Gastroesophageal sphincter (tissue), 4 donors: ENCODE data around the gene ACP3. TPM values are rescaled to one million over a fixed set of nuclear protein-coding genes. Genes with fewer than 3 reads are reported as not detected.

ENCODE experiments used
- ATAC-seq: fragments of 150-250 bp; one replicate; pipeline ENCODE4 v1.9.1; 2016; ENCODE audit warnings: mild to moderate bottlenecking, moderate library complexity
- H3K27ac ChIP-seq, 4 donors: fragments of 200-600 bp; sonication (generic) in 3 of 4; 1 replicate in 3 of 4; 2 replicates in 1 of 4; pipeline ENCODE4 v1.5.1; 2016 to 2019
- H3K27me3 ChIP-seq: fragments of 200-600 bp; sonication (generic); one replicate; pipeline ENCODE4 v1.5.1; 2019
- H3K36me3 ChIP-seq, 2 donors: fragments of 200-600 bp; sonication (generic); one replicate each; pipeline ENCODE4 v1.5.1; 2019; ENCODE audit warnings: control low read depth in 1 of 2
- H3K4me1 ChIP-seq, 3 donors: fragments of 200-600 bp; sonication (generic); 1 replicate in 2 of 3; 2 replicates in 1 of 3; pipeline ENCODE4 v1.5.1; 2016 to 2019; ENCODE audit warnings: control low read depth in 2 of 3
- H3K4me3 ChIP-seq, 2 donors: fragments of 200-600 bp; sonication (generic); one replicate each; pipeline ENCODE4 v1.5.1; 2019; ENCODE audit warnings: mild to moderate bottlenecking in 1 of 2, moderate library complexity in 1 of 2
- H3K9me3 ChIP-seq, 3 donors: fragments of 200-600 bp; sonication (generic); one replicate each; pipeline ENCODE4 v1.5.1; 2017 to 2019; ENCODE audit warnings: control low read depth in 2 of 3
- EP300 ChIP-seq: sonication (generic); formaldehyde crosslinking; IDR thresholded peaks from one replicate; pipeline ENCODE4 v1.6.1; 2017; ENCODE audit warnings: antibody characterized with exemption, mild to moderate bottlenecking
- POLR2A ChIP-seq, 2 donors: fragments of 450-650 bp; IDR thresholded peaks; one replicate each; pipeline ENCODE4 v1.6.1; 2017; ENCODE audit warnings: antibody characterized with exemption in 2 of 2, mild to moderate bottlenecking in 2 of 2, moderate library complexity in 1 of 2
- POLR2AphosphoS5 ChIP-seq: sonication (generic); formaldehyde crosslinking; IDR thresholded peaks from one replicate; pipeline ENCODE4 v1.6.1; 2017; ENCODE audit warnings: antibody characterized with exemption
- WGBS, 2 donors: methylation state at CpG; one replicate each; pipeline ENCODE4 v1.1.5; 2018; ENCODE audit warnings: low coverage in 1 of 2; 5-methylcytosine and 5-hydroxymethylcytosine counted together
- total RNA-seq, 4 donors: library from RNA; depleted of rRNA; stranded (reverse); fragments of >200 nt; gene quantifications; one replicate each; pipeline ENCODE4 v1.1.0, GENCODE V29; 2016
- TF ChIP-seq, protein P1 (sequence below), 4 experiments: fragments of 200-600 bp in 2 of 4; fragments of 450-650 bp in 2 of 4; sonication (generic) in 1 of 4; IDR thresholded peaks; one replicate each; pipeline ENCODE4 v1.5.1; 2017 to 2019; ENCODE audit warnings: antibody characterized with exemption in 4 of 4, mild to moderate bottlenecking in 2 of 4, moderate library complexity in 2 of 4

ACP3 gene
- total RNA-seq, 4 donors from 2014 or later = 1.1 to 3.5 (median 2.1) TPM

DNA sequence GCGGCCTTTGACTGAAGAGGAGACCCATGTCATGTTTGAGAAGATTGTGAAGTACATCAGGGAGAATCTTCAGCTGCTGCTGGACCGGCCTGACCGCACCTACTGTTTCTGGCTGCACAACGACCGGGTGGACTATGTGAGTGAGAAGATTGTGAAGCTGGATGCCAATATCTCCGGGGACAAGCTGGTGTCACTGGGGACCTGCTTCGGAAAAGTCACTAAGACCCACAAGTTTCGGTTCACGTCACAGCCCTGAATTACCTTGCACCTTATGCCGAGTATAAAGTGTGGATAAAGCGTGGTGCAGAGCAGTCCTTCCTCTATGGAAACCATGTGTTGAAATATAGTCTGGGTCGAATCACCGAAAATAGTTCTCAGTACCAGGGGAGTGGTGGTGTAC, 84.0 kb downstream of the ACP3 start:
- TF ChIP-seq, protein P1, sequence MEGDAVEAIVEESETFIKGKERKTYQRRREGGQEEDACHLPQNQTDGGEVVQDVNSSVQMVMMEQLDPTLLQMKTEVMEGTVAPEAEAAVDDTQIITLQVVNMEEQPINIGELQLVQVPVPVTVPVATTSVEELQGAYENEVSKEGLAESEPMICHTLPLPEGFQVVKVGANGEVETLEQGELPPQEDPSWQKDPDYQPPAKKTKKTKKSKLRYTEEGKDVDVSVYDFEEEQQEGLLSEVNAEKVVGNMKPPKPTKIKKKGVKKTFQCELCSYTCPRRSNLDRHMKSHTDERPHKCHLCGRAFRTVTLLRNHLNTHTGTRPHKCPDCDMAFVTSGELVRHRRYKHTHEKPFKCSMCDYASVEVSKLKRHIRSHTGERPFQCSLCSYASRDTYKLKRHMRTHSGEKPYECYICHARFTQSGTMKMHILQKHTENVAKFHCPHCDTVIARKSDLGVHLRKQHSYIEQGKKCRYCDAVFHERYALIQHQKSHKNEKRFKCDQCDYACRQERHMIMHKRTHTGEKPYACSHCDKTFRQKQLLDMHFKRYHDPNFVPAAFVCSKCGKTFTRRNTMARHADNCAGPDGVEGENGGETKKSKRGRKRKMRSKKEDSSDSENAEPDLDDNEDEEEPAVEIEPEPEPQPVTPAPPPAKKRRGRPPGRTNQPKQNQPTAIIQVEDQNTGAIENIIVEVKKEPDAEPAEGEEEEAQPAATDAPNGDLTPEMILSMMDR (IDR thresholded peaks at IDR 0.05) = no peak
- TF ChIP-seq POLR2AphosphoS5 (no peak), EP300 (no peak), POLR2A (IDR thresholded peaks at IDR 0.05) (no peak)
- Histone ChIP-seq H3K9me3 (no peaks in the 10 kb centered on the region), H3K27ac (no peak overlapping the region), H3K27me3 (no peaks in the 10 kb centered on the region), H3K36me3 (no peaks in the 10 kb centered on the region), H3K4me1 (no peaks in the 10 kb centered on the region), H3K4me3 (no peak overlapping the region)
- ATAC-seq = no peak
- 86 to 89% methylated on average over 7 to 13 of the region's 13 CpGs for WGBS, 2 donors

DNA sequence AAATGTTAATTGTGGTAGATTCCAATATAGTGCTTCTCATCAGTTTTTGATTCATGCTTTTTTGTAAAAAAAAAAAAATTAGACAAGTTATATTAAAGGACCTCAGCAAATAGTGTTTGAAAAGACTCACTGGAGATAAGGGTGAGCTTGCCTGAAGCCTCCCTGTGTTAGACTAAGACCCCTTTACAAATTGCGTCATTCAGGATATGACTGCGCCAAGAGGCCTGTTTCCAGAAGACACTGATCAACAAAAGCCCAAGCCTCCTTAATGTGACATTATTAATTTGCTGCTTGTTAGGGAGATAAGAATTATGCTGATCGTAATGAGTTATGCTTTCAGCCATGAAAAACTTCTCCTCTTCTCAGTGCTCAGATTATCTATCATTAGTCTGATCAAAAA, 87.1 kb downstream of the ACP3 start:
- H3K27me3 ChIP-seq = no peaks in the 10 kb centered on the region
- WGBS, 2 donors = 65 to 78% methylated on average over 2 to 3 of the region's 3 CpGs
- no peak overlapping the region for H3K4me3 ChIP-seq
- no peaks in the 10 kb centered on the region for H3K9me3 ChIP-seq
- H3K4me1 ChIP-seq = no peaks in the 10 kb centered on the region
- TF ChIP-seq EP300 = no peak
- TF ChIP-seq, protein P1 (IDR thresholded peaks at IDR 0.05) = no peak
- TF ChIP-seq POLR2AphosphoS5 = no peak
- no peaks in the 10 kb centered on the region for H3K36me3 ChIP-seq
- ATAC-seq = no peak
- no peak overlapping the region for H3K27ac ChIP-seq

DNA sequence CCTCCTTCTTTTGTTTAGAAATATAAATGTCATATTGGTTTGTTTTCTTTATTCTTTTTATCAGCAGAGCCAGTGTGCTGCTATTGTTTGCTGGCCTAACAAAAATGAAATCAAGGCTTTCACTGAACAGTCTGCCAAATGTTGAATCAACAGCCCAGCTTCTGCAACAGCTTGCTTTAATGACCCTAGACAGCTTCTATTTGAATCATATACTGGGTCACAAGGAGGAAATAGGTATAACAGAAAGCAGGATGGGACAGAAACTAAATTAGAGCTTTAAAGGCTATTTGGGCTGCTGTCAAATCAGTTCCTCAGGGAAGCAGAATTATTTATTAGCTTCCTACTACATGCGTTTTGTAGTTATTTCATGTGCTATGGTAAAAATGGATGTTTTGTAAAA, 88.0 kb downstream of the ACP3 start:
- H3K27me3 ChIP-seq = no peaks in the 10 kb centered on the region
- ATAC-seq = no peak
- no peaks in the 10 kb centered on the region for H3K4me1 ChIP-seq
- no peaks in the 10 kb centered on the region for H3K9me3 ChIP-seq
- WGBS, 2 donors = 50 to 56% methylated on average over 1 of the region's 1 CpG
- H3K36me3 ChIP-seq = no peaks in the 10 kb centered on the region
- TF ChIP-seq POLR2AphosphoS5 = no peak
- TF ChIP-seq POLR2A (IDR thresholded peaks at IDR 0.05) = no peak
- TF ChIP-seq, protein P1 (IDR thresholded peaks at IDR 0.05) = no peak
- TF ChIP-seq EP300 = no peak
- no peak overlapping the region for H3K4me3 ChIP-seq
- no peak overlapping the region for H3K27ac ChIP-seq

DNA sequence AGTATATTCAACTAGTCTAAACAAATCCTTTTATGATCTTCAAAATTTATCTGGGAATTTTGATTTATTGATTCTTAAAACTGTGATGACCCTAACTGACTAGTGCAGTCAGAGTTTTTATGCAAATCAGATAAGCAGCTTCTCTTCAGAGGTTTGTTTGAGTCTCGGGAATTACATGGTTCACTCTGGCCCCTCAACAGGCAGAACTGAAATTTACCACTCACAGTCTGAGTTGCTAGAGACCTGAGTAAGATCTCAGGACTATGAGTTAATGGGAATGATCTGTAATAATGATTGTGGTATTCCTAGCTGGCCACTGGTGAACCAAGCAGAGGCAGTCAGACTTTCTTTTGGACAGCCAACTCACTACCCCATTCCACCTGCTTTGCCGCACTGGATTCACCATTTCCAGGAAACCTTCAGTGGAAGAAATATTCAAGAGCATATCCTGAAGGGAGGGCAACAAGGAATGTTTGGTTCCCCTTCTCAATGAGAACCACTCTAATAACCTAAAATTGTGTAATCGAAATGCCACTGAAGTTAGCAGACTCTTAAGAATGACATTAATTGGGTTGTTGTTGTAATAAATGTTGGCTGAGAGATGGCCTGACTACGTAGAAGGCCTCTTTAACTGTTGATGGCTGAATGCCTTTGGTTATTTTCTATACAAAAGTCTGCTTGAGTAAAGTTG, 88.5 kb downstream of the ACP3 start:
- H3K27ac ChIP-seq = no peak overlapping the region
- TF ChIP-seq, protein P1 (IDR thresholded peaks at IDR 0.05) = no peak
- no peak for TF ChIP-seq EP300
- no peak for TF ChIP-seq POLR2AphosphoS5
- TF ChIP-seq POLR2A (IDR thresholded peaks at IDR 0.05) = no peak
- no peaks in the 10 kb centered on the region for H3K27me3 ChIP-seq
- WGBS, 2 donors = 82 to 100% methylated on average over 2 to 4 of the region's 4 CpGs
- no peaks in the 10 kb centered on the region for H3K4me1 ChIP-seq
- no peak overlapping the region for H3K4me3 ChIP-seq
- H3K9me3 ChIP-seq = no peaks in the 10 kb centered on the region
- H3K36me3 ChIP-seq = no peaks in the 10 kb centered on the region
- no peak for ATAC-seq

DNA sequence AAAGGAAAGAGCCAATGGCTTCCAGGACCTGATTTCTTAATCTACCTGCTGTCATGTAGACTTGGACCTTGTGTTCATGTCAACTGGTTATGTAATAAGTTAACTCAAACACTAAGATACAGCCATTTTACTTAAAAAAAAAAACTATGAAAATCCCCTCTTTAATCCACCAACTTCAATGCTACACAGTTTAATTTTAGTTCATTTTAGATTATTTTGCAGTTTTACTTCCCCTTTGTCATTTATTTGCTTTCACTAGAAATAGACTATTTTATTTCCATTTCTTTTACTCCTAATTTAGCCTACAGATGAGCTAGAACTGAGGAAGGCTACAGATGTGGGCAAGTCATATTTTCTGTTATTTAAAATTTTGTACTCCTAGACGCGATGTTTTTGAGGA, 89.4 kb downstream of the ACP3 start:
- TF ChIP-seq, protein P1 (IDR thresholded peaks at IDR 0.05) = no peak
- no peak for TF ChIP-seq POLR2AphosphoS5
- TF ChIP-seq EP300 = no peak
- TF ChIP-seq POLR2A (IDR thresholded peaks at IDR 0.05) = no peak
- Histone ChIP-seq H3K36me3 (no peaks in the 10 kb centered on the region), H3K27ac (no peak overlapping the region), H3K4me3 (no peak overlapping the region), H3K27me3 (no peaks in the 10 kb centered on the region), H3K4me1 (no peaks in the 10 kb centered on the region), H3K9me3 (no peaks in the 10 kb centered on the region)
- 91 to 92% methylated on average over 2 of the region's 2 CpGs for WGBS, 2 donors
- no peak for ATAC-seq
